NCI-H345 treated with DMSO at 0.1 percent for 48 hours (cell line): ENCODE data around the gene KRT77.
"Not testable (repeated sequence)": the region's sequence is repeated elsewhere in the genome, so short reads cannot be mapped to it uniquely, and the experiment has no call there.

Source experiments
- DNase-seq: peaks from one replicate; lab custom pipeline; 2025; ENCODE audit not compliant: unreplicated experiment; lab: John Stamatoyannopoulos, UW

KRT77 gene

DNA sequence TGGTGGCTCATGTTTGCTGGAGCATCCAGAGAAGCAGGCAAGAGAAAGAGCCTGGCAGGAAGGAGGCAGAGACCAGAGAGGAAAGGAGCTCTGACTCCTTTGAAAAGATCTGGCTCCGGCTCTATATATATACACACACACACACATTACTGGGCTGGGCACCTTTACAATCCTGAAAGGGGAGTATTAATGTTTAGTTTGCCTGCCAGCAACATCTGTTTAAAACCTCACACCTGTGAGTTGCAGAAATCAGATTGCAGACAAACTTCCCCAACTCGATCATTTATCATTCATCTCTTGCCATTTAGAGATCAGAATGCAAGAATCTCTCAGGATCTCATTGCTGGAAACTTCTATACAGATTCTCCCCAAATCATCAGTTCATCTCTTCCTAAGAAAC, at the start of gene KRT77:
KRT77 (minus strand) TSS at position 101 of the 400 bp plus-strand sequence; CDS start at position 11, 90 bp downstream.
- DNase-seq, result no peak

DNA sequence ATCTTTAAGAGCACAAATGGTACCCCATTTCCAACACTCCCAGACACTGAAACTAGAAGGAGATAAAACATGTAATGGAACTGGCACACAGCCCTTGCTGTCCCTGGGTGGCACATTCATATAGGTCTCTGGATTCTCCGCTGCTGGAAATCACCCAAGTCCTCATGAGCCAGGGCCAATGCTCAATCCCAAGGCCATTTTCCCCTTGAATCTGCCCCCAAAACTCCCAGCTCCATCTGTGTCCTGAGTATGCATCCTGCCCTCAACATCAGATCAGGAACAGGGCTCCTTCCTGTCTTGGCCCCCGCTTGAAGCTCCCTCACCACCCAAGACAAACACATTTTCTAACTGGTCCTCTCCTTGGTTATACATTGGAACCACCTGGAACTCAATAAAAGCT, 49.2 kb upstream of the KRT77 start:
- no peak for DNase-seq

DNA sequence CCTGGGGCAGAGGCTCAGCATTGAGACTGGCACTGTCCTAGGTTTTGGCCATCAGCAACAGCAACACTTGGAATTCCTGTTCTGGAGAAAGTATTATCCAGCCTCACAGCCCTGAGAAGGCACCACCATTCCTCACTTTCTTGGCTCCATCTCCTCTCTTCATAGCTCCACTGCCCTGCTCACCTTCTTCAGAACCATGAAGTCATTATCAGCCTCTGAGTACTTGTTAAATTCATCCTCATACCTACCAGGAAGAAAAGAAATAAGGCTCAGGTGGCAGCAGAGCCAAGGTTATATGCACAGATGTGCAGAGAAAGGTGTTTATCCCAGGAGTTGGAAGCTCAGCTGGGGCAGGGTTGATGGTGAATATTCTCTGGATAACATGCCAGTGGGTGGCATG, 48.5 kb upstream of the KRT77 start:
- DNase-seq, result no peak

DNA sequence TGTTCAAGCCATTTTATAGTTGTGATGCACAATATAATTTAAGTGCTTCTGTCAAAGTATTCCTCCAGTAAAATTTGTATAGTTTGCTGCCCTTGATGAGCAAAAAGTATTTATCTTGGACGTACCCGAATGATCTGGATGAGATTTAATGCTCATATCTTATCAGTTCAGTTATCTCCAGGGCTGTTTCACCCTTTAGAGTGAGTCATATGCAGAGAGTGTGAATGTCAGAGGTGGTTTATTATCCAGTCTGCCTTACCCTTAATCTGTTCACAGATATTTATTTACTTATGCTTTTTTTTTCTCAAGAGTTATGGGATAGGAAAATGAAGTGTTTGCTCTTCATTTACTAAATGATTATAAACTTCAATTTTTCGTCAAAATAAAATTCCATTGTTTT, 47.2 kb upstream of the KRT77 start:
- DNase-seq, result not testable (repeated sequence)

DNA sequence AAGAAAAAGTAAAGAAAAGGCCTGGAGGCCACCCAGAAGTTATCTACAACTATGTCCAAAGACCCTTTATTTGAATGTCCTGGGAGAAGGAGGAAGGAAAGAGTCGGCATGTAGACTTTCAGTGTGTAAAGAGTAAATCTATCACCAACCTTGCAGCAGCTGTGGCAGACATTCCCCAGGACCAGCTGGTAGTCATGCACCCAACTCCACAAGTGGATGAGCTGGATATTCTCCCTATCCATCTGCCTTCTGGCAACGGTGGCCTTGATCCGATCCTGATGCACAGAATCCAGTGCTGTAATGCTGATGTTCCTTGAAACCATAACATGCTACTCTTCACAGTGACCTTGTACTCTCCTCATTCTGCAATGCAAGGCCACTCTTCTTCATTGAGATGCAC, 46.5 kb upstream of the KRT77 start:
- no peak for DNase-seq

DNA sequence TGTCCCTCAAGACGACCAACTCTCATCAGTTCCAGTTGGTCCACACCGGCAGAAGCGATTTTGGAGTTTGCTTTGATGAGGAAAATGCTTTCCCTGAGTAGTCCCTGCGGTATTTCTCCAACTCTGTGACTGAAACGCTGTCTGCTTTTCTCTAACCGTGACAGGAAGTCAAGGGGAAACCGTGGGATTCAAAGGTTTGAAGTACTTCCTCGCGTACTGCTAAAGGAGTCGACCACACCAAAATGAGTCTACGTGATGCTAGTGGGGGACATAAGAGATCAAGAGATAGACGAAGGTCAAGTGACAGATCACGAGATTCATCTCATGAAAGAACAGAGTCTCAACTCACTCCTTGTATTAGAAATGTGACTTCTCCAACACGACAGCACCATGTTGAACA, 45.3 kb upstream of the KRT77 start:
- DNase-seq, result no peak

DNA sequence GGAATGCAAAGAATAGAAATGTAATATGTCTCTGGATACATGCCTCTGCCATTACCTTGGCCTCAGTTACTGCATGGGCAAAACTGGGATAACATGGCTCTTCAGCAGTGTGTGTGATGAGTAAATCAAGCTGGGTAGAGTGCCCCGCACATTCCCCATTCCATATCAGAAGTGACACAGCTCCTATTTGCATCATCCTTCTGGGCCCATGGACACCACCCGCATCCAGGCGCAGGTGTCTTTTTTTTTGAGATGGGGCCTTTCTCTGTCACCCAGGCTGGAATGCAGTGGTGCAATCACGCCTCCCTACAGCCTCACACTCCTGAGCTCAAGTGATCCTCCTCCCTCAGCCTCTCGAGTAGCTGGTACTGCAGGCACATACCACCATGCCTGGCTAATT, 42.2 kb upstream of the KRT77 start:
- no peak for DNase-seq

DNA sequence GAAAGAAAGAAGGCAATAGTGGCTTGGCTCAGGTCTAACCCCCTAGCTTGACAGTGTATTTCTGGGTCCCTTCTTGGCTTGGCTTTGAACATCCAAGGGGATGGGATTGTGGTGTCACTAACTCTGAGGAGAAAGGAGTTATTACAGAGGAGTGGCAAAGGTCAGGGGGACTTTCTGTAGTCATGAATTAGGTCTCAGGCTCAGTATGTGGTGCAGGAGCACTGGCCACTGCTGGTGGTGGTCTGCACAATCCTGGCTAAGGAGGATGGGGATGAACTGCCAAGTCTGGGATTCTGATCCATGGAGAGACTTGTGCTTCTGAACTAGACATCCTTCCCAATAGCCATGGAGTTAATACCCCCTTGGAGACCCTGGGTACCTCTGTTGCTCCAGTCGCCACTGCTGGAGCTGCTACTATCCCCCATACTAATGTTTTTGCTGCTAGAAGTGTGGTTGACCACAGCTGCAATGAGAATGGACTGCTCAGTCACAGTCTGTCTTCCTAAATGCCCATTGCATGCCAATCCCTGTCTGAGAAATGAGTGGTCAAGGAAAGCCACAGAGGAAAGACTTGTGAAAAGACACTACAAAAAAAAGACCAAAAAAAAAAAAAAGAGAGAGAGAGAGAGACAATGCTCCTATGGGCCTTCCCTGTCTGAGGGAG, 41.3 kb upstream of the KRT77 start:
- DNase-seq, result no peak

DNA sequence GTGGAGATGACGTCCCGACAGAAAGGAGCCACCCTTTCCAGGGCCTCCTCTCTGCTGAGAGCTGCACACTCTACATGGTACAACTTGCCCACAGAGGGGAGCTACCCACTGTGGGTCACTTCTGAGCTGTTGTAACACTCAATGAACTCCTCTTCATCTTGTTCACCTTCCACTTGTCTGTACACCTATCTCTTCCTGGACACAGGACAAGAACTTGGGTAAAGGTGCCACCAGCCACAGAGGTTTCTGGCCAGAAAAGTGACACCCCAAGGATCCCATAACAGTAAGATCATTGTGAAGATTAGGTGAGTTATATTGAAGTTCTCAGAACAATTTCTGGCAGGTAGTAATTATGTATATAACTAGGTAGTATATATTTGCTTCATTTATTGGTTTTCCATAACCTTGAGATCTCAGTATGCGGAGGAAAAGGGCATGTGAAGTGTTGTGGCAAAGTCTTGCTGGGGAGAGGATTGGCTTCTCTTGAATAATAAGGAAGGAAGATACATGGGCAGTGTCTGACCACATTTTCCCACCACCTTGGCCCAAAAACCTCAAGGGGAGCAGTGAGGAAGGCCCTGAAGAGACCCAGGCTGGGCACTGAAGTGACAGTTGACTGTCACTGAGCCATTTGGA, 39.6 kb upstream of the KRT77 start:
- no peak for DNase-seq

DNA sequence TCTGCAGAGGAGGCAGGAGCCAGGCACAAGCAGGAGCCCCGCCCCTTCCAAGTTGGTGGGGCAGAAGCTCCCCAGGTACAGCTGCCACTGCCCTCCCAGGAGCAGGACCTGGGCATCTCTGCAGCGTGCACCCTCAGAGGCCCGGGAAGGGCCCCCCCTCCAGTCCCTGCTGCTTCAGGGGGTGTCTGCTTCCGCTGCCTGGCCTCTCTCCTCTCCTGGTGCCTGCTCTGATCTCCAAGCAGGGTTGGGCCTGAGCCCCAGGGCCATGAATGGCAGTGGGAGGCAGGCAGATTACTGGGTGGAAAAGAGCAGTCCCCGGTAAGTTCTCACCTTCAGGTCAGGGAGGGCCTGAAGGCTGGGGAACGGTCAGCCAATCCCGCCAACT, 38.9 kb upstream of the KRT77 start:
- no peak for DNase-seq

DNA sequence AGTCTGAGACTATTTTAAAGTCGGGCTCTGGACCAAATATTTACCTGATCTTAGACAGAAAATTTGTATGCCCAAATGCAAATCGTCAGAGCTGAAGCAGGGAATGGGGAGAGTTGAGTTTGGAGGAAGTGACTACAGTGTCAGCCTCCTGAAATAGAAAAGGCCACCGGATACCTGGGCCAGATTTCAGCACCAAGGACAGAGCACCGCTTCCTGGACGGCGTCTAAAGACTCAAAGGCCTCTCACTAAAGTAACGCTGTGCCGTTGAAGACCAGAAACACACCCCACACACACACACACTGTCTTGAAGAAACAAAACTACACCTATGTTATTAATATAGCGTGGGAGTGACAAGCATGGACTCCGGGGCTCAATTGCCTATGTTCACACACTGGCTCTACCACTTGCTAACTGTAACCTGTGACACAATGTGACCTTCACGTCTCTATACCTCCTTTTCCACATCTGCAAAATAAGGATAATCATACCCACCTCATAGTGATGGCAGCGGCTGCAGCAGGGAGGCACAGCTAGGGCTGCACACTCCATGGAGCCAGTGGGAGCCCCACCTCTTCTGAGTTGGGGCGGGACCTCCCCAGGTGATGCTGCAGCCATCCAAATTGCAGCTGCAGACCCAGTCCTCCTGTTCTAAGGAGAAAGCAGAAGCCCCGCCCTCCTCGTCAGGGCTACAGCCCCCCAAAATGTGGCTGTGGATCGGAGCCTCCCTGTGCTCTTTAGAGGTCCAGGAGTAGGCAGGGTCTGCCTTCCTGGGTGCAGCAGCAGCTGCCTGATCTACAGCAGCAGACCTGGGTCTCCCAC, 38.3 kb upstream of the KRT77 start:
- DNase-seq, result no peak

DNA sequence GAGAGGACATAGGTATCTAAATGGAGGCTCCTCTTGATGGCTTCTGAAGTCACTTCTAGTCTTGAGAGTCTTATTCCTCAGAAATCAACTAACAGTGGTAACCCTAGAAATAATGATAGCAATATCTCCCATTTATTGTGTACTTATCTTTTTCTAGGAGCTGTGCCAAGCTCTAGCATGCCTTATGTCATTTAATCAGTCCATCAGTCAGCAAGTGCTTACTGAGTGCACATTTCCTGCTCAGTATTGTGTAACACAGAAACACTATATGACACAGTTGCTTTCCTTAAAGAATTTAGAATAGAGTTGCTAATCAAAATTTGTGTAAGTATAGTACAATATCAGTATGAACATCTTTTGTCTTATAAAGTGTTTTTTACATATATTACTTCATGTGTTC, 37.3 kb upstream of the KRT77 start:
- no peak for DNase-seq

DNA sequence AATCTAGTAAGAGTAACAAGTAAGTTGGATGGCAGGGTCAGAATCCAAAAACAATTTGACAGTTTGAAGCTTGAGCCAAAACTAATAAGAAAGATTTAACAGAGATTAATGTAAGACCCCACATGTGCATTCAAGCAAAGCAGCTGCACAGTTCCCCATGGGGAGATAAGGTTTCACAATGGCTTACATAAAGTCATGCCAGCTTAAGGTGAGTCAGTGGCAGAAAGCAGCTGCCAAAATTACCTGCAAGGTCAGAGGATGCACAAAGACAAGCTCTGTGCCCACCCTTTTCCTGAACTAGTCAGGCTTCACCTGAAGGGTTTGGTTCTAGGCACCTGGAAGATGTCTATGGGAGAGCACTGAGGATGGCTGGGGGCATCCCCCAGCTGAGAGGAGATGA, 36.6 kb upstream of the KRT77 start:
- DNase-seq, result no peak

DNA sequence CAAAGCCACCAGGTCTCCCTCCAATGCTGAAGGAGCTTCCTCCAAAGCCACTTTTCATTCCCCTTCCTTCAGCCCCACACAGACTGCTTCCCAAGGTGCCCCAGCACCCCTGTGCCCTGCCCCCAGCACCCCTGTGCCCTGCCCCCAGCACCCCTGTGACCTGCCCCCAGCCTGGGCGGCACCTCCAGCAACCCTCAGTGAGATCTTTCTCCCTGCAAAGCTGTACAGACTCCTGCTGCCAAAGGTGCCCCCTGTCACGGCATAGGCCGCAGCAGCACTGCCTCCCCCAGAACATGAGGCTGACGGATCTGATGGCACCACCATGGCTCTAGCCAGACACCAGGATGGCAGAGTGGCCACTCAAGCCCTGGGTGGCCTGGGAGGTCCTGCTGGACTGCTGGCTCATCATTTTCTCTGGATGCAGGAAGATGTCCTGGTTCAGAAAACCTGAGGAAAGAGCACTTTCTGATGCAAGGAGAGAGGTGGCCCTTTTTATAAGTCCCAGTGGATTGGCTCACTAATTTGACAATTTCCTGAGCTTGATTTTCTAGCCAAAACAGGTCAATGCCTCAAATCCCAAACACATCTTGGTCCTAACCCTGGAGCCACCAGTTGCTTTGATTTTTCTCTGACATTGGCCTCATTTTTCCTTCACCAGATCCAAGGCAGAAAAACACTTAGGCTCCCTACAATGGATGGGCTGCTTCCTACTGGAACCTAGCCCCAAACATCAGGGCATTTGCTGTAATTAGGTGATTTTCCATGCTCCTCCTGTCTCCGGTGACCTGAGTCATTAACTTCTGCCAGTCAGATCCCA, 32.7 kb upstream of the KRT77 start:
- DNase-seq, result no peak

DNA sequence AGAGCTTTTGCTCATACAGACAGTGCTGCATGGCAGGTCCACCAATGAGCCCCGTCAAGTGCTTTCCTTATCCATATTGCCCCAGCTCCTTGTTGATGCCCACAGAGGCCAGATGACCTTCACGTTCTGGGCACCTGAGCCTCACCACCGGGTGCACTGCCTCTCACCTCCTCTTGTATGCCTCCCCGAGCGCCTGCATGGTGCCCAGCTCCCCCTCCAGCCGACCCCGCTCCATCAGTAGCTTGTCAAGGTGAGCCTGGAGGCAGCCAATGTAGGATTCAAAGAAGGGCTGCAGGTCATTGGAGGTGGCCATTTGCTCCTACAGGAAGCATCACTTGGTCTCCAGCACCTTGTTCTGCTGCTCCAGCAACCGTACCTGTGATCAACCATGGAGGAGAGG, 31.8 kb upstream of the KRT77 start:
- DNase-seq, result no peak

DNA sequence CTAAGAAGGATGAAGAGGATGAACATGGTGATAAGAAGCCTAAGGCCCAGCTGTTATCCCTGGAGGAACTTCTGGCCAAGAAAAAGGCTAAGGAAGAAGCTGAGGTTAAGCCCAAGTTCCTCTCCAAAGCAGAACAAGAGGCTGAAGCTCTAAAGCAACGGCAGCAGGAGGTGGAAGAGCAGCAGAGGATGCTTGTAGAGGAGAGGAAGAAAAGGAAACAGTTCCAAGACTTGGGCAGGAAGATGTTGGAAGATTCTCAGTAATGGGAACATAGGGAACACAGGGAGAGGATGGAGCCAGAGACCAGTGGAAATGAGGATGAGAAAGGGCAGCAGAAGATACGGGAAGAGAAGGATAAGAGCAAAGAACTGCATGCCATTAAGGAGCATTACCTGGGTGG, 27.5 kb upstream of the KRT77 start:
- no peak for DNase-seq

DNA sequence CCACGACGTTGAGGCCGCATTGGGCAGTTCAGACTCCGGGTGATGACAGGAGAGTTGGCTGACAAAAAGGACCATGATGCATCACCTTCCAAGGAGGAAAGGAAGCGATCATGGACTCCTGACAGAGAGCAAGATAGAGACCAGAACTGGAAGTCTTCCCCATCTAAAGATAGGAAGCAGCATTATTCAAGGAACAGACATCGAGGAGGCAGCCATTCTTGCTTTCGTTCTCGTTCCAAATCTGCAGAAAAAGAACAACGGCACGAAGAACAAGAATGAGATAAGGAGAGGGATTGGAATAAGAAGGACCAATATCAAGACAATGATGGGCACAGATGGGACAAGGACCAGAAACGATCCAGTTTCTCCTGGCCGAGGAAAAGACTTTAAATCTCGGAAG, 27.1 kb upstream of the KRT77 start:
- no peak for DNase-seq

DNA sequence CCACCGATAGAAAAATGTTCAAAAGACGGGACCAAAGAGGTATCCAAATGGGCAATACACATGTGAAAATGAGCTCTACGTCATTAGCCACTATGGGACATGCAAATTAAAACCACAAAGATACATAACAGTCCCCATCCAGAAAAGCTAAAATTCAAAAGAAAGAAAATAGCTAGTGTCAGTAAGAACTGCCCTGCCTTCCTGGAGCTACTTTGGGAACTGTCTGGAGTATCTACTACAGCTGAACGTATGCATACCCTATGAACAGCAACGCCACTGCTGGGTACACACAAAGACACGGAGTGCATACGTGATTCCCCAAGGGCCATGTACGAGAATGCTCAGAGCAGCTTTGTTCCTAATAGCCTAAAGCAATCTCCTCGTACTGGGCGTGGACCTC, 25.8 kb upstream of the KRT77 start:
- DNase-seq, result no peak

DNA sequence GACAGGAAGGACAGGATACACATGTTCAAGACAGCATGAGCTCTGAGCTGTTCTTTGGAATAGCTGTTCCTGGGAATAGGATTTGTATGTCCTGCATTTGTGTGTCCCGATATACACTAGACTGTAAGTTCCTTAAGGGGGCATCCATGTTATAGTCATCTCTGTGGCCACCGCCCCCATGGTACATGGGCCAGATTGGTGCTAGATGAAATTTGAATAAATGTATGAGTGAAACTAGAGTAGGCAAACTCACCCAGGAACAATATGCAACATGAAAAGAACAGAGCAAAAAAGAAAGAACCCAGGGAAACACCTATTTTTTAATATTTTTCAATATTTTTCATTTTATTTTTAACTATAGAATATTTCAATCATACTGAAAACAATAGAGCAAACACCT, 25.1 kb upstream of the KRT77 start:
- no peak for DNase-seq

DNA sequence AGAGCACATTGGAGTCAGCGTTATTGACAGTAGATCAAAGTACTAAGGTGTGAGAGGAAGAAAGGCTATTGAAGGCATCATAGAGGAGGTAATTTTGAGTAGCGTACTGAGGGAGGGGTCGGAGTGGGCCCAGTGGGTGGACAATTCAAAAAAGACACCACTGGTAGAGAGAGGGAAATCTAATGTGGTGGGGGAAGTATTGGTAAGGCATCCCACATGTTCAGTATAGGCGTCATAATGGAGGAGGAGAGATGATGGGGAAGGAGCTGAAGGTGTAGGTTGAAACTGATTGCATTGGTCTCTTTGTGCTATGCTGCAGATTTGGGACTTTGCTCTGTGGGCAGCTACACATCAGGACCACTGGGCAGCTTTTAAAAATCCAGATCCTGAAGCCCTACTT, 23.7 kb upstream of the KRT77 start:
- no peak for DNase-seq

DNA sequence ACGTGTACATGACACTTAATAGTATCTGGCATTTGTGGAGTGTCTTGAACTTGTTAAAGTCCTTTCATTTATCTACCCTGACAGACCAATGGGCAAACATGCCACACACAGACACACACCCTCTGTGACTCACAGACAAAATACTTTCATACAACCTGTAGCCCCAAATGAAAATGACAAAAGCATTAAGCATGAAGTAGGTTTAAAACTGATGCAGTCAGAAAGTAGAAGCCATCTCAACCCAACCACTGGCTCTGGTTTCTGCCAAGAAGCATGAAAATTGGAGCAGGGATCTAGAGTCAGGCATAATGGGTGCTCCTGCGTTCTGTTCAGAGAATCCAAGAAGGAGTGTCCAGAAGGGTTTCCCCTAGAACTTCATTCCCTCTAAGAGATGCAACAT, 23.1 kb upstream of the KRT77 start:
- DNase-seq, result no peak

DNA sequence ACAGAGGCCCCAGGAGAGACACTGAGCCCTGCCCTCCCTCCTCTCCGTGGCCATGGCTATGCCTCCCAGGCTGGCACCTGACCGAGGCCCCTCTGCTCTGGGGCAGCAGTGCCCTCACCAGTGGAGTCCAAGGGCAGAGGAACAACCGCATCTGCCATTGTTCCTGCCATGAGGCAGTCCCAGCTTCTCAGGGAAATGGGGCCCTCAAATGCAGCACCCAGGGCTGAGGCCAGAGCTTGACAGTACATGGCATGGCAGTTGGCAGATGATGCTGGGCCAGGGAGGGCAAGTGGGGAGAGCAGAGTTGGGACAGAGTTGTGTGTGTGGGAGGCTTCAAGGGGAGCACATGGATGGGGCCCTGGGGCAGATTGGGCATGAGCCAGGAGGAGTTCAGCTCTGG, 21.1 kb upstream of the KRT77 start:
- no peak for DNase-seq
